Neural cell (in vitro differentiated cells): ENCODE measurements around the gene TBCK. TPM values are rescaled to one million over a fixed set of nuclear protein-coding genes. Genes with fewer than 3 reads are reported as not detected.

Source experiments
- H2AFZ ChIP-seq: fragments of 200-600, 300-800 bp; sonication (generic), shearing (Covaris generic); 2 replicates; pipeline ENCODE4 v1.6.0; 2014; ENCODE audit warnings: low read depth, mild to moderate bottlenecking, antibody characterized with exemption, low read length, moderate library complexity
- H3F3A ChIP-seq: fragments of 200-600 bp; shearing (Covaris generic); 2 replicates; pipeline ENCODE4 v1.6.1; 2016; ENCODE audit warnings: mild to moderate bottlenecking, moderate library complexity, mixed read lengths, antibody characterized with exemption, low read length; ENCODE audit not compliant: insufficient read depth, poor library complexity, severe bottlenecking
- H3K27ac ChIP-seq: fragments of 200-600, 300-800 bp; sonication (generic), shearing (Covaris generic); 2 replicates; pipeline ENCODE4 v1.5.1; 2014; ENCODE audit warnings: mild to moderate bottlenecking, low read length, moderate library complexity
- H3K27me3 ChIP-seq: fragments of 300-800, 200-600 bp; sonication (generic), shearing (Covaris generic); 2 replicates; pipeline ENCODE4 v1.6.0; 2014; ENCODE audit warnings: mild to moderate bottlenecking, low read depth, low read length, moderate library complexity; ENCODE audit not compliant: insufficient read depth
- H3K36me3 ChIP-seq: fragments of 300-800, 200-600 bp; sonication (generic), shearing (Covaris generic); 2 replicates; pipeline ENCODE4 v1.5.1; 2014; ENCODE audit warnings: mild to moderate bottlenecking, antibody characterized with exemption, low read length, moderate library complexity; ENCODE audit not compliant: insufficient read depth
- H3K4me2 ChIP-seq: fragments of 300-800, 200-600 bp; sonication (generic), shearing (Covaris generic); 2 replicates; pipeline ENCODE4 v1.6.0; 2014; ENCODE audit warnings: mild to moderate bottlenecking, low read length
- H3K4me3 ChIP-seq: fragments of 300-800, 200-600 bp; sonication (generic), shearing (Covaris generic); 2 replicates; pipeline ENCODE4 v1.5.1; 2014; ENCODE audit warnings: mild to moderate bottlenecking, low read length, moderate library complexity
- H3K79me2 ChIP-seq: fragments of 200-600 bp; shearing (Covaris generic); replicated peaks from 2 replicates; pipeline ENCODE4 v1.6.0; 2014; ENCODE audit warnings: mild to moderate bottlenecking, low read length, moderate library complexity; ENCODE audit not compliant: insufficient read depth
- H3K9ac ChIP-seq: fragments of 300-800, 200-600 bp; sonication (generic), shearing (Covaris generic); 2 replicates; pipeline ENCODE4 v1.6.1; 2016; ENCODE audit warnings: mild to moderate bottlenecking, low read length, mixed read lengths
- H3K9me2 ChIP-seq: fragments of 200-600 bp; shearing (Covaris generic); 2 replicates; pipeline ENCODE4 v1.6.1; 2016; ENCODE audit warnings: mild to moderate bottlenecking, low read length, mixed read lengths; ENCODE audit not compliant: insufficient read depth
- H3K9me3 ChIP-seq: fragments of 200-600, 300-800 bp; sonication (generic), shearing (Covaris generic); 2 replicates; pipeline ENCODE4 v1.6.1; 2016; ENCODE audit warnings: mild to moderate bottlenecking, mixed run types, low read length, moderate library complexity, mixed read lengths
- H4K20me1 ChIP-seq: fragments of 200-600 bp; shearing (Covaris generic); 2 replicates; pipeline ENCODE4 v1.6.1; 2016; ENCODE audit warnings: mild to moderate bottlenecking, mixed run types; ENCODE audit not compliant: insufficient read depth
- CTCF ChIP-seq: fragments of 450-650 bp; IDR thresholded peaks from 2 replicates; pipeline ENCODE4 v1.5.1; 2014; ENCODE audit warnings: antibody characterized with exemption, mild to moderate bottlenecking, moderate library complexity; ENCODE audit not compliant: poor library complexity, severe bottlenecking
- EP300 ChIP-seq: fragments of 450-650 bp; conservative IDR thresholded peaks from 2 replicates; pipeline ENCODE4 v1.6.1; 2014; ENCODE audit warnings: antibody characterized with exemption, mild to moderate bottlenecking, moderate library complexity; ENCODE audit not compliant: poor library complexity, severe bottlenecking
- EZH2 ChIP-seq: fragments of 200-600, 300-800 bp; shearing (Covaris generic), sonication (generic); IDR thresholded peaks from 2 replicates; pipeline ENCODE4 v1.6.1; 2014; ENCODE audit warnings: antibody characterized with exemption, low read length, borderline replicate concordance, mild to moderate bottlenecking; ENCODE audit not compliant: insufficient read depth, poor library complexity, severe bottlenecking
- MXI1 ChIP-seq: fragments of 450-650 bp; conservative IDR thresholded peaks from 2 replicates; pipeline ENCODE4 v1.6.1; 2014; ENCODE audit warnings: antibody characterized with exemption, mild to moderate bottlenecking; ENCODE audit not compliant: poor library complexity, severe bottlenecking
- POLR2AphosphoS5 ChIP-seq: IDR thresholded peaks from 2 replicates; pipeline ENCODE4 v1.6.1; 2012
- RAD21 ChIP-seq: fragments of 450-650 bp; conservative IDR thresholded peaks from 2 replicates; pipeline ENCODE4 v1.6.1; 2014; ENCODE audit warnings: antibody characterized with exemption, mild to moderate bottlenecking, moderate library complexity
- REST ChIP-seq: IDR thresholded peaks from 2 replicates; pipeline ENCODE4 v1.6.1; 2012; ENCODE audit warnings: borderline replicate concordance
- SMC3 ChIP-seq: fragments of 450-650 bp; conservative IDR thresholded peaks from 2 replicates; pipeline ENCODE4 v1.6.1; 2014; ENCODE audit warnings: antibody characterized with exemption, mild to moderate bottlenecking, moderate library complexity; ENCODE audit not compliant: poor library complexity
- TAF1 ChIP-seq: IDR thresholded peaks from 2 replicates; pipeline ENCODE4 v1.6.1; 2012; ENCODE audit warnings: low read depth
- polyA plus RNA-seq: library from polyadenylated mRNA; depleted of rRNA; stranded (reverse); fragments of >200 nt; gene quantifications from 2 replicates; pipeline ENCODE4 v1.2.3, GENCODE V29; 2014

The TBCK gene
- polyA plus RNA-seq, 1 donor from 2014 or later = 55.0 TPM

GRCh38 chr4:106273831-106274230 lies 42.2 kb downstream of the TBCK start:
- no peak overlapping the region for H3K4me2 ChIP-seq
- H3K27ac ChIP-seq = no peak overlapping the region

GRCh38 chr4:106270736-106271135 lies 45.3 kb downstream of the TBCK start:
- Histone ChIP-seq H3K9ac (no peak overlapping the region), H3F3A (no peaks in the 10 kb centered on the region), H4K20me1 (no peaks in the 10 kb centered on the region), H3K9me3 (no peaks in the 10 kb centered on the region), H3K36me3 (no peaks in the 10 kb centered on the region), H3K79me2 (no peaks in the 10 kb centered on the region), H3K4me2 (no peak overlapping the region), H3K9me2 (no peaks in the 10 kb centered on the region), H3K27ac (no peak overlapping the region), H3K4me3 (no peak overlapping the region), H2AFZ (no peak overlapping the region), H3K27me3 (no peaks in the 10 kb centered on the region)
- TF ChIP-seq POLR2AphosphoS5 (no peak), EP300 (no peak), TAF1 (no peak), RAD21 (no peak), SMC3 (no peak)

More at GRCh38 chr4:106273831-106274230, 42.2 kb downstream of the TBCK start:
- Histone ChIP-seq H3K9ac (no peak overlapping the region), H3K4me3 (no peak overlapping the region), H3K79me2 (no peaks in the 10 kb centered on the region), H3K36me3 (no peaks in the 10 kb centered on the region), H4K20me1 (no peaks in the 10 kb centered on the region), H3K27me3 (no peaks in the 10 kb centered on the region), H3K9me3 (no peaks in the 10 kb centered on the region), H2AFZ (no peak overlapping the region), H3K9me2 (no peaks in the 10 kb centered on the region), H3F3A (no peaks in the 10 kb centered on the region)
- TF ChIP-seq POLR2AphosphoS5 (no peak), REST (no peak), TAF1 (no peak), RAD21 (no peak), EZH2 (no peak), MXI1 (no peak), SMC3 (no peak), EP300 (no peak), CTCF (no peak)
